ENCODE measurements around the gene FXYD5.
"Not testable (repeated sequence)": the region's sequence is repeated elsewhere in the genome, so short reads cannot be mapped to it uniquely, and the experiment has no call there.

The FXYD5 gene

GRCh38 chr19:35126624-35126959, 27.9 kb upstream of the FXYD5 start:
- Histone ChIP-seq H3K36me3 (ENCODE audit: insufficient read depth, insufficient read length, low read length) (no peaks in the 10 kb centered on the region), H3K27me3 (ENCODE audit: insufficient read depth, insufficient read length) (no peaks in the 10 kb centered on the region), H3K4me3 (ENCODE audit: insufficient read length, low read depth) (no peak overlapping the region), H3K9ac (ENCODE audit: insufficient read length, low read depth) (no peak overlapping the region), H3K4me1 (ENCODE audit: insufficient read depth, insufficient read length) (peaks cover 8% of the 10 kb centered on the region), H3K9me3 (ENCODE audit: insufficient read depth, low read length) (no peaks in the 10 kb centered on the region)
- no peak for DNase-seq (ENCODE audit: low read depth, low spot score)
- no peak for TF ChIP-seq YY1 (IDR thresholded peaks at IDR 0.05; ENCODE audit: insufficient read depth, insufficient read length)
- TF ChIP-seq ZNF274 (IDR thresholded peaks at IDR 0.05; ENCODE audit: low read depth, low read length) = no peak
- no peak for TF ChIP-seq SUZ12 (IDR thresholded peaks at IDR 0.05; ENCODE audit: extremely low read depth, insufficient read depth, insufficient read length)

GRCh38 chr19:35127871-35128270, 26.7 kb upstream of the FXYD5 start:
- H3K9me3 ChIP-seq (ENCODE audit: insufficient read depth, low read length) = no peaks in the 10 kb centered on the region
- DNase-seq (ENCODE audit: low read depth, low spot score) = no peak
- H3K4me1 ChIP-seq (ENCODE audit: insufficient read depth, insufficient read length) = peaks cover 6% of the 10 kb centered on the region
- H3K4me3 ChIP-seq (ENCODE audit: insufficient read length, low read depth) = no peak overlapping the region
- no peak for TF ChIP-seq YY1 (IDR thresholded peaks at IDR 0.05; ENCODE audit: insufficient read depth, insufficient read length)
- TF ChIP-seq SUZ12 (IDR thresholded peaks at IDR 0.05; ENCODE audit: extremely low read depth, insufficient read depth, insufficient read length) = no peak
- TF ChIP-seq ZNF274 (IDR thresholded peaks at IDR 0.05; ENCODE audit: low read depth, low read length) = no peak
- H3K9ac ChIP-seq (ENCODE audit: insufficient read length, low read depth) = no peak overlapping the region
- H3K36me3 ChIP-seq (ENCODE audit: insufficient read depth, insufficient read length, low read length) = no peaks in the 10 kb centered on the region
- no peaks in the 10 kb centered on the region for H3K27me3 ChIP-seq (ENCODE audit: insufficient read depth, insufficient read length)

- H3K9ac ChIP-seq (ENCODE audit: insufficient read length, low read depth) = no peak overlapping the region
- TF ChIP-seq YY1 (IDR thresholded peaks at IDR 0.05; ENCODE audit: insufficient read depth, insufficient read length) (no peak), ZNF274 (IDR thresholded peaks at IDR 0.05; ENCODE audit: low read depth, low read length) (no peak), SUZ12 (IDR thresholded peaks at IDR 0.05; ENCODE audit: extremely low read depth, insufficient read depth, insufficient read length) (no peak)
- H3K4me3 ChIP-seq (ENCODE audit: insufficient read length, low read depth) = no peak overlapping the region
- no peaks in the 10 kb centered on the region for H3K36me3 ChIP-seq (ENCODE audit: insufficient read depth, insufficient read length, low read length)
- DNase-seq (ENCODE audit: low read depth, low spot score) = no peak
- H3K9me3 ChIP-seq (ENCODE audit: insufficient read depth, low read length) = no peaks in the 10 kb centered on the region
- H3K27me3 ChIP-seq (ENCODE audit: insufficient read depth, insufficient read length) = no peaks in the 10 kb centered on the region
- H3K4me1 ChIP-seq (ENCODE audit: insufficient read depth, insufficient read length) = peaks cover 3% of the 10 kb centered on the region
These were observed 26.0 kb upstream of the FXYD5 start for GRCh38 chr19:35128398-35129057.

GRCh38 chr19:35129724-35130274, 24.7 kb upstream of the FXYD5 start:
- DNase-seq (ENCODE audit: low read depth, low spot score); H3K9me3 ChIP-seq (ENCODE audit: insufficient read depth, low read length); H3K9ac ChIP-seq (ENCODE audit: insufficient read length, low read depth); H3K4me3 ChIP-seq (ENCODE audit: insufficient read length, low read depth); H3K27me3 ChIP-seq (ENCODE audit: insufficient read depth, insufficient read length); H3K36me3 ChIP-seq (ENCODE audit: insufficient read depth, insufficient read length, low read length); H3K4me1 ChIP-seq (ENCODE audit: insufficient read depth, insufficient read length): not testable (repeated sequence)

- Histone ChIP-seq H3K4me3 (ENCODE audit: insufficient read length, low read depth) (no peak overlapping the region), H3K27me3 (ENCODE audit: insufficient read depth, insufficient read length) (no peaks in the 10 kb centered on the region), H3K9me3 (ENCODE audit: insufficient read depth, low read length) (no peaks in the 10 kb centered on the region), H3K36me3 (ENCODE audit: insufficient read depth, insufficient read length, low read length) (no peaks in the 10 kb centered on the region), H3K9ac (ENCODE audit: insufficient read length, low read depth) (no peak overlapping the region), H3K4me1 (ENCODE audit: insufficient read depth, insufficient read length) (peaks cover under 1% of the 10 kb centered on the region)
- no peak for DNase-seq (ENCODE audit: low read depth, low spot score)
- TF ChIP-seq YY1 (IDR thresholded peaks at IDR 0.05; ENCODE audit: insufficient read depth, insufficient read length) = no peak
- TF ChIP-seq ZNF274 (IDR thresholded peaks at IDR 0.05; ENCODE audit: low read depth, low read length) = no peak
- TF ChIP-seq SUZ12 (IDR thresholded peaks at IDR 0.05; ENCODE audit: extremely low read depth, insufficient read depth, insufficient read length) = no peak
These were observed 23.5 kb upstream of the FXYD5 start for GRCh38 chr19:35130761-35131720.

GRCh38 chr19:35132254-35132653, 22.3 kb upstream of the FXYD5 start:
- Histone ChIP-seq H3K9me3 (ENCODE audit: insufficient read depth, low read length) (no peaks in the 10 kb centered on the region), H3K4me1 (ENCODE audit: insufficient read depth, insufficient read length) (peaks cover 2% of the 10 kb centered on the region), H3K27me3 (ENCODE audit: insufficient read depth, insufficient read length) (no peaks in the 10 kb centered on the region), H3K9ac (ENCODE audit: insufficient read length, low read depth) (no peak overlapping the region), H3K36me3 (ENCODE audit: insufficient read depth, insufficient read length, low read length) (no peaks in the 10 kb centered on the region), H3K4me3 (ENCODE audit: insufficient read length, low read depth) (no peak overlapping the region)
- no peak for TF ChIP-seq YY1 (IDR thresholded peaks at IDR 0.05; ENCODE audit: insufficient read depth, insufficient read length)
- TF ChIP-seq SUZ12 (IDR thresholded peaks at IDR 0.05; ENCODE audit: extremely low read depth, insufficient read depth, insufficient read length) = no peak
- no peak for TF ChIP-seq ZNF274 (IDR thresholded peaks at IDR 0.05; ENCODE audit: low read depth, low read length)
- no peak for DNase-seq (ENCODE audit: low read depth, low spot score)

- no peaks in the 10 kb centered on the region for H3K9me3 ChIP-seq (ENCODE audit: insufficient read depth, low read length)
- no peak for TF ChIP-seq YY1 (IDR thresholded peaks at IDR 0.05; ENCODE audit: insufficient read depth, insufficient read length)
- no peak for TF ChIP-seq SUZ12 (IDR thresholded peaks at IDR 0.05; ENCODE audit: extremely low read depth, insufficient read depth, insufficient read length)
- TF ChIP-seq ZNF274 (IDR thresholded peaks at IDR 0.05; ENCODE audit: low read depth, low read length) = no peak
- no peak overlapping the region for H3K9ac ChIP-seq (ENCODE audit: insufficient read length, low read depth)
- H3K4me1 ChIP-seq (ENCODE audit: insufficient read depth, insufficient read length) = peaks cover 3% of the 10 kb centered on the region
- no peaks in the 10 kb centered on the region for H3K36me3 ChIP-seq (ENCODE audit: insufficient read depth, insufficient read length, low read length)
- no peaks in the 10 kb centered on the region for H3K27me3 ChIP-seq (ENCODE audit: insufficient read depth, insufficient read length)
- no peak for DNase-seq (ENCODE audit: low read depth, low spot score)
- no peak overlapping the region for H3K4me3 ChIP-seq (ENCODE audit: insufficient read length, low read depth)
These were observed 20.7 kb upstream of the FXYD5 start for GRCh38 chr19:35133826-35134225.
